ENCODE measurements around the gene BLACAT1.

BLACAT1 gene

DNA sequence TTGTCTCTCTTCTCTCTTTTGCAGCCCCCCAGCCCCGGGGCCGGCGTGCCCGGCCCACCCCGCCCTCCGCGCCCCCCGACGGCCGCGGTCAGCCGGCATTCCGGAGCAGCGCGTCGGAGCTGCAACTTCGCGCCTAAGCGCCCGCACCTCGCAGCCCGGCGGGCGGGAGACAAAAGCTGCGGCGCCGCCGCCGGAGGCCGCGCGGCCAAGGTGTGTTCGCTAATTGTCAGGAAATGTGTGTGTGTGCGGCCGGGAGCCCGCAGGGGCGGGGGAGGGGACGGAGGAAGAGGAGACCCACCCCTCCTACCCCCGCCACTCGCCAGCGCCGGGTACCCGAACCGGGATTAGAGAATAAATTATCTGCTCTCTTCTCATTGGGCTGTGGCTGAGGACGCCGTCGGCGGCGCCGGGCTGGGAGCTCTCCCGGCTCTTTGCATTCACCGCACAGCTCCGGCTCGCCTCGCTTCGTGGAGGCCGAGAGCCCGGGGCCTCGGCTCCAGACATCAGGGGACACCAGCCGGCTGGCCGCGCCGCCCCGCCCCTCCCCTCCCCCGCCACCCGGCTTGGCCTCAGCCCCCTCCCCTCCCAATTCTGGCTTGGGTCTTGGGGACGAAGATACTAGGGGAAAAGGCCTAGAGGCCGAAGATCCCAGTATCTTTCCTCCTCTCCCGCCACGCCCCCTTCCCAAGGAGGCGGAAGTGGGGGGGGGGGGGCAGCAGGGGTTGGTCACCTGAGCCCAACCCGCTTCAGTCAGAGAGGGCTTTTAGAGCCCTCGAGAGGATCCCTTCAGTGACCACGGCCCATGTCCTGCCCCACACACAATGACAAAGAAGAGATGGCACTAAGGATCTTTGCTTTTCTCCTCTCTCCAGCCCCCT is 1.3 kb upstream of the BLACAT1 start:
- no peak for DNase-seq (ENCODE audit: low read depth in 2 of 2)

DNA sequence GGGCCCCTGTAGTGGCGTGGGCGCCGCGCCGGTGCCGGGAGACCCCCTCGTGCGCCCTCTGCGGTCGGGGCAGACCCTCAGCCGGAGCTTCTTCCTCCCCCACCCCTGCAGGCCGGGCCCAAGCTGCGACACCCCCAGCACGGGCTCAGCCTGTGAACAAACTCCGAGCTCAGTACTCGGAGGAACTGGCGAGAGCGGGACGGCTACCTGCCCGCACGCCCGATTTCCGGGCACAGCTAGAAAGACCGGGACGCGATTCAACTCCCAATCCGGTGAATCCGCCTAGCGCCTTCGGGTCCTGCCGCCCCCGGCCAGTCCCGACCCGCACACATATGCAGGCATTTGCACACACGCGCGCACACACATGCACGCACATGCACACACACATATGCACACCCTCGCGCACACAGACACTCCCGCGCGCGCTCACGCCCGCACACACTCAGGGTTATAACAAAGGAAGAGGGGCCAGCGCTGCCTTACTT is 580 bp upstream of the BLACAT1 start:
- no peak for DNase-seq (ENCODE audit: low read depth in 2 of 2)

DNA sequence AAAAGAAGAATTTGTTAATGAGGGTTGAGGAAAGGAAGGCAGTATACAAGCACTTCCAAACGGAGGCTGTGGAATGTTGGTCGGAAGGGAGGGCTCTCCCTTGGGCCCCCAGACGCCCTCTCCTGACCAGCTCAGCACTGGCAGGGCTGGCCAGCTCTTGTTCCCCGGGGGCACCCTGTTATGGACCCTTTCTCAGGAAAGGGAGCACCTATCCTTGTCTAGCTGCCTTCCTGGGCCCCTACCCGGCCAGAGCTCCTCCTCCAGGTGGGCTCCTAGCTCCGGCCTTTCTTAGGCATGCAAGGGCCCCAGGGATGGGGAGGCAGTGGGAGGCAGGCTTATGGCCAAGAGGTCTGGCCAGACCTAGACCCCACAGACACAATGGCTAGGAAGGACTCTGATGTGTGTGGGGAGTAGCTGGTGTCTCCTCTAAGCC is 926 bp downstream of the BLACAT1 start:
- no peak for DNase-seq (ENCODE audit: low read depth in 2 of 2)

DNA sequence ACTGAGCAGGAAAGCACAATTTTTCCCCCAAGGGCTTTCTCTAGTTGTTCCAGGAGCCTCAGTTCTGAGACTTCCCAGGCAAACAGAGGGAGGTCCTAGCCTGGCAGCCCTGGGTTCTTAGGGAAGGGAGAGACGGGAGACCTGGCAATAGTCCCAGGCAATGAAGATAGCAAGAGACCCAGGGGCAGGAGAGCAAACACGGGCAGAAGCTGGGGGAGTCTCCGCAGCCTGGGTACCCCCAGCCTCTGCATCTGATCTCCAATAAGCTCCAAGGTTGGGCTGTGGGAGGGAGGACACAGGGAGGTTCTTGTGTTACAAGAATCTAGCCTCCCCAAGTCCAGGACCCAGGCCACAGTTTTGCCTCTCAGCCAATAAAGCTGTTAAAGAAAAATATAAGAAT is 2.4 kb downstream of the BLACAT1 start:
- no peak for DNase-seq (ENCODE audit: low read depth in 2 of 2)

- no peak for DNase-seq (ENCODE audit: low read depth in 2 of 2)
Measured at GRCh38 chr1:205452933-205453332, 2.9 kb downstream of the BLACAT1 start.

DNA sequence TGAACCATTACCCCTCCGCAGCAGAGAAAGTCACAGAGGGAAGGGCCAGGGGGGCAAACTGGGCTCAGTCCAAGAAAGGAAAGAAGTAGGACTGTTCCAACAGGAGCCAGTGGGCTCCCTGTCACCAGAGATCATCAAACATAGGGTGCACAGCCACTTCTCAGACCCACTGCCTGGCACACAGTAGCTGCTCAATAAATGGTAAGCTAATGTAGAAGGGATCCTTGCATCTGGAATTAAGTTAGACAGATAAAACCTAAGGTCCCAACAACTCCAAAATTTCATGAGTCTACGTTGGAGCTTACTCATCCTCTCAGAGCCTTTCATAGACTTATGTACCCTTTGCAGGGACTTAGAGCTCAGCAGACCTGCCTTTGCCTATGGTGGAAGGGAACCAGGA is 3.5 kb downstream of the BLACAT1 start:
- DNase-seq (ENCODE audit: low read depth in 2 of 2): no peak

DNA sequence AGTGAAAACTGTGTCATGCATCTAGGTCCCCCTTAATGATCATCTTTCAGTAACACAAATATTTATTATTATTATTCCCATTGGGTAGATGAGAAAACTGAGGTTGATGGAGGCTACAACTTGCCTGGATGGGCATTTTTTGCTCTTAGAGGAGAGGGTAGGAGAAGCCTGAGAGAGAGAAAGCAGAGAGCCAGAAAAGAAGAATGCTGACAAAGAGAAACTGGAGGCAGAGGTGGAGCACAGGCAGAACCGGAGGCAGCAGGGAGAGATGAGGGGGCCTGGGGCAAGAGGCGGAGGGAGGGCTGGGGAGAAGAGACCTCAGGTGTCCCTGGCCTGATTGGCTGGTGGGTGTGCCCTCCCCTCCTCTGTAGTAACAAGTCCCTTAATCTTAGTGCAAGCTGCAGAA is 4.1 kb downstream of the BLACAT1 start:
- DNase-seq (ENCODE audit: low read depth in 2 of 2): no peak

DNA sequence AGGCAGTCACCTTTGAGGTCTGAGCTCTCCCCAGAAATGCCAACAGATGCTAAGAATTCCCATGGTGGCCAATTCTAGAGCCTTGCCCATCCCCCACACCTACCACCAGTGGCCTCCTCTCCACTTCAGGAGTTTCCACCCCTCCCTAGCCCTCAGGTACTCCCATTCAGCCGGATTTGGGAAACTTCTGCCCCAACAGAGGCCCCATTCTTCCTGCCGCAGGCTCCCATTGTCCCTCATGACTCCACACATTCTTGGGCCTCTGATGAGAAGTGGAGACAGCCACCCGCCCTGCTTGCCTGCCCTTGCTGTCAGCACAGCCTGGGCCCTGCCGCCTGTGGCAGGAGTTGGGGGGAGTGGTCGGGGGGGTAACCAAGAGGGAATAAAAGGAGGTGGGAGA is 4.6 kb downstream of the BLACAT1 start:
- DNase-seq (ENCODE audit: low read depth in 2 of 2): no peak

DNA sequence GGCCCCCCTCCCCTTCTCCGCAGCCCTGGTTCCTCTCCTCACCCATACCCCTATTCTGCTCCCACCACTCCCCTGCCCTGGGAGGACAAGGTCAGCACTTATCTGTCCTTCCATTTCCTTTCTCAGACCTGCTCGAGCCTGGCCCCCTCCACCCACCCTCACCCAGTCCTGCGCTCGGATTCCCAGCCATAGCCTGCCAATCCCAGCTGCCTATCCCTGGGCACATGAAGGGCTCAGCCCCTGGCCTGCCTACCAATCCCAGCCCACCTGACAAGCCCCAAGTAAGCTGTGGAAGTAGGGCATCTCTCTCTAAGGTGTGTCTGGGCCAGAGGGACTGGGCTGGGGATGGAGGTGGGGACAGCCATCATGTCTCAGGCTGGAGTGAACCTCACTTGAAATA is 5.4 kb downstream of the BLACAT1 start:
- DNase-seq (ENCODE audit: low read depth in 2 of 2): no peak

- DNase-seq (ENCODE audit: low read depth in 2 of 2): no peak
Measured at GRCh38 chr1:205449750-205450443, 5.9 kb downstream of the BLACAT1 start.

DNA sequence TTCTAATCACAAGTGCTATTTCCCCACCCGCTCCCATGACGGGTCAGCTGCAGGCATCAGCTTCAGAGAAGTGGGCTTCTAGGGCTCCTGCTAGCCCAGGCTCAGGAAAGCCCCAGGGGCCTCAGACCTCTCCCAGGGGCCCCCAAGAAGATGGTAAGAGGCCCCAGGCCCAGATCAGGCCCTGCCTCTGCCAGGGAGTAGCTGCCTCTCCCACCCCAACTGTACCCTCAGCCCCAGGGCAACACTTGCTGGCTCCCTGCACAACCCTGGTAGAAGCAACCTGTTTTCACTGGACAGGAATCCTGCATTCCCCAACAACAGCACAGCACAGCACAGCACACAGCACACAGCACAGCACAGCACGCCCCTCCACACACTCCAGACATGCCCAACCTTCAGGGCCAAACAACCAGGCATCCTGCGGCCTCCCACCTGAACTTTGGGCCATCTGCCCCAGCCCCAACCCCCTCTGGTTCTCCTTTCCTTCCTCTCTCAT is 6.5 kb downstream of the BLACAT1 start:
- DNase-seq (ENCODE audit: low read depth in 2 of 2): no peak

DNA sequence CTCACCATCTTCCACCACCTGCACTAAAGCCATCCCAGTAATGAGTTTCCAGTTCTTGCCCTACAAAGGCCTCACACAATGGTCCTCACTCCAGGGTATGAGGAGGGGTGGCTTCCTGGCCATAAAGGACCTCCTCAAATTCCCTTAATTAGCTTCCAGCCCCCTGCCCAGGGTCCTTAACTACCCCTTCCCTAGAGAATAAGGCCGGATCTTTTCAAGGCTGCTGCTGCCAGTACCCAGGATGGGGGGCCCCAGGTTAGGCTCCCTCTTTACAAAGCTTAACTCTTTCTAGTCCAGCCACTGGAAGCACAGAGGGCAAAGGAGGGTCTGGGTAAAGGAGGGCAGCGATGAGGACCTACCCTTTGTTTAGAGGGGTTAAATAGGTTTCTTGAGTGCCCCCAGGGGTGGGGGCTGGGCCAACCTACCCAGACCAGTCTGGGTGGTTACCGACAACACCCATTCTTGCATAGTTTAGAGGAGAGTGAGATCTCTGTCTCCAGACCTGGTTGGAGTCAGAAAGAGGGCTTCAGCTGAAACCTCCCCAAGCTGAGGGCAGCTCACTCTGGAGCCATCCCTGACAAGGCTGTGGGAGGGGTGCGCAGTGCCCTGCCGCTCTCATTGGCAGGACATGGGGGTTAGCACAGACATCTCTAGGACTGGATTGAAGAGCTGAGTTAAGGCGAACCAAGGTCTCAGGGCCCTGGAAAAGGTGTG is 7.1 kb downstream of the BLACAT1 start:
- DNase-seq (ENCODE audit: low read depth in 2 of 2): no peak

- no peak for DNase-seq (ENCODE audit: low read depth in 2 of 2)
Measured at GRCh38 chr1:205447457-205448341, 8.1 kb downstream of the BLACAT1 start.

DNA sequence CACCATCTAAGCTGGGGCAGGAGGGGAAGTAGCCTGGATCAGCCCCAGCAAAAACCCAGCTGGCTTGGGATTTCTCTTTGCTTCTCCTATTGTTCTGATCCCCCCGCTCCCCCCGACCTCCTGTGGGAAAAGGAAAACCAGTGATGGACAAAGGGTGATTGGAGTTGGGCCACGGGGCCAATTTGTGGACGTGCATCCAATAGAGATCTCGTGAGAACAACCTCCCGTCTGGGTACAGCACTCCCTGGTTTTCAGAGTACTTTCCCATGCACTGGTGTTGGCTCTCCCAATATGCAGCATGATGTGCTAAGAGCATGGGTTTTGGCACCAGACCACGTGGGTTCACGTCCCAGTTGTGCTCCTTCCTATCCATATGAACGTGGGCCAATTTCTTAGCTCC is 9.0 kb downstream of the BLACAT1 start:
- DNase-seq (ENCODE audit: low read depth in 2 of 2): no peak

- no peak for DNase-seq (ENCODE audit: low read depth in 2 of 2)
Measured at GRCh38 chr1:205445646-205445935, 10.3 kb downstream of the BLACAT1 start.

GRCh38 chr1:205444931-205445645 is 10.8 kb downstream of the BLACAT1 start:
- no peak for DNase-seq (ENCODE audit: low read depth in 2 of 2)

DNA sequence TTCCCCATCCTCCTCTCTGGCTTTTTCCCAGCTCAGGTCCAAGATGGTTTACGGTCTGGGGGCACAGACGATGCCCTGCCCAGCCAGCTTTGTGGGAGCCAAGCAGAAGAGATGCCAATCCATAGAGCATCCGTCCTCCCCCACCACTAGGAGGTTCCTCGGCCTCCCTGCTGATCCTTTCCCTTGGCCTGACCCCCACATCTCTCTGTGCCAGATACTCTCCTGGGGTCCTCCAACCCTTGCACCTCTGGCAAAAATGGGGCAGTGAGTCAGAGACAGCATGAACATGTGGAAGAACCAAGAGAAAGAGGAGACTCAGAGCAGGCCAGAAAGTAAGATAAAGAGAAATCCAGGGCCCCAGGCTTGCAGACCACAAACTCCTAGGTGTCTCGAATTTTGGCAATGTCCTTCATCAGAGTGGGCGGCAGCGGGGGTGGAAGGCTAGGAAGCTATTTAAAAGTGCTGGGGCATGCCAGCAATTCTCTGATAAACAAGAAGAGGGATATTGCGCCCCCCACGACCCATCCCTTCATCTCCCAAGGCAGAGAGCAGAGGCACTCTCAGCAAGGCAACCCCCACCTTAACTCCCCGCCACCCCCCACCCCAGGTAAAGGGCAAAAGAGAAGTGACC is 11.4 kb downstream of the BLACAT1 start:
- DNase-seq (ENCODE audit: low read depth in 2 of 2): no peak

GRCh38 chr1:205443585-205444299 is 12.1 kb downstream of the BLACAT1 start:
- no peak for DNase-seq (ENCODE audit: low read depth in 2 of 2)

DNA sequence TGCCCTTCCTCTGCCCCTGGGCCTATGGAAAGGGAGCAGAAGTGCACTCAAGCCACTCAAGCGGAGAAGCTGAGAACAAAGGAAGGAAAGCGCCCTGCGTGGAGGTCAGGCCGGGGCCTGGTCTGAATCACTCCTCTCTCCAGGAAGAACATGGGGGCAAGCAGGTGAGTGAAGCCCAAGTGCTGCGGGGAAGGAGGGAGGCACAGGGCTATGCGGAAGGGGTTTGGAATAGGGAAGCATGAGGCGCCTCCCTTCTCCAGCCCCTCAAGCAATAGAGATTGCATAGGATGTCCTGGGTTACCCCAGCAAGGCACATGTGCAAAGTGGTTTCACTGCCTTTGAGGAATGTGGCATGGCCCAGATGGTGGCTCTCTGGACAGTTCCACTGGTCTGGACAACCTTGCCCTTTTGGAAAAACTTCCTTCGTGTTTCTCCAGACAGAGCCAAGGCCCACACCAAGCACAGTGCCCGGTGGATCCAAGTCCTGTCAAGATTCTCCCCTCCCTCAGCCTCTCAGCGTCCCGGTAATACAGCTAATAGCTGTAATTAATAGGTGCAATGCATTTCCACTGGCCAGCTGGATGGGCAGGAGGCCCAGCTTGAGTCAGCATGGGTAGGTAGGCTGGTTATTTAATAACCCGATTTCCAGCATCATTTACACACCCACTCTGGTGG is 13.7 kb downstream of the BLACAT1 start:
- DNase-seq (ENCODE audit: low read depth in 2 of 2): no peak
